B cell (primary cell): ENCODE data around the gene PHACTR2.

ENCODE experiments used
- CTCF ChIP-seq: fragments of 200-600 bp; IDR thresholded peaks from one replicate; pipeline ENCODE4 v1.8.0; 2022; ENCODE audit warnings: antibody characterized with exemption, mild to moderate bottlenecking
- EZH2 ChIP-seq: IDR thresholded peaks from 2 replicates; pipeline ENCODE4 v1.6.1; 2012; ENCODE audit warnings: borderline replicate concordance, low read depth, mild to moderate bottlenecking, moderate library complexity, low read length; ENCODE audit not compliant: insufficient read depth, poor library complexity, severe bottlenecking

DNA sequence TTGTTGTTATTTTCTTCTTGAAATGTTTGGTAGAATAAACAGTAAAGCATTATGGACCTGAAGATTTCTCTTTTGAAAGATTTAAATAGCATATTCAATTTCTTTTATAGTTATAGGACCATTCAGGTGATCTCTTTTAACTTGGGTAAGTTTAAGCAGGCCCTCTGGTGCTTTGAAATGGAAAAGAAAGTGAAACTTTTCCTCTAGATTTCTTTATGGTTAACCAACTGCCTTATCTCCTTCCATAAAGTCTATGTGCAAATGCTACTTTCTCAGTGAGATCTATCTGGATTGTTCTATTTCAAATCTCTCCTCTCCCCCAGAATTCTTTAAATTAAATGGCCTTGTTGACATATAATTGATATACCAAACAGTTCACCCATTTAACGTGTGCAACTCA is 54.0 kb downstream of the PHACTR2 start:
- TF ChIP-seq EZH2 (no peak), CTCF (no peak)
